PFSK-1 (cell line): ENCODE results near the gene PGS1.

ENCODE experiments used
- FOXP2 ChIP-seq: optimal IDR thresholded peaks from 2 replicates; pipeline ENCODE3; 2011; ENCODE audit warnings: borderline replicate concordance, control low read depth, inconsistent platforms; ENCODE audit not compliant: insufficient read depth; ENCODE audit errors: extremely low read length, extremely low read depth
- POLR2AphosphoS5 ChIP-seq: IDR thresholded peaks from 2 replicates; pipeline ENCODE4 v1.6.1; 2012; ENCODE audit warnings: low read depth, mild to moderate bottlenecking, control low read depth, low read length, moderate library complexity
- REST ChIP-seq, 2 experiments: IDR thresholded peaks; 2 replicates each; pipeline versions ENCODE4 v1.6.1 to v1.8.0; 2011 to 2012; ENCODE audit warnings: low read depth in 2 of 2, low read length in 2 of 2, control low read depth in 1 of 2, inconsistent platforms in 1 of 2, mild to moderate bottlenecking in 1 of 2, moderate library complexity in 1 of 2; ENCODE audit not compliant: insufficient read depth in 1 of 2
- SIN3A ChIP-seq: IDR thresholded peaks from 2 replicates; pipeline ENCODE4 v1.6.1; 2012; ENCODE audit warnings: mild to moderate bottlenecking, low read length, moderate library complexity, borderline replicate concordance; ENCODE audit not compliant: insufficient read depth
- TAF1 ChIP-seq: IDR thresholded peaks from 2 replicates; pipeline ENCODE4 v1.6.1; 2012; ENCODE audit warnings: low read length, control low read depth, borderline replicate concordance; ENCODE audit not compliant: insufficient read depth

The PGS1 gene

DNA sequence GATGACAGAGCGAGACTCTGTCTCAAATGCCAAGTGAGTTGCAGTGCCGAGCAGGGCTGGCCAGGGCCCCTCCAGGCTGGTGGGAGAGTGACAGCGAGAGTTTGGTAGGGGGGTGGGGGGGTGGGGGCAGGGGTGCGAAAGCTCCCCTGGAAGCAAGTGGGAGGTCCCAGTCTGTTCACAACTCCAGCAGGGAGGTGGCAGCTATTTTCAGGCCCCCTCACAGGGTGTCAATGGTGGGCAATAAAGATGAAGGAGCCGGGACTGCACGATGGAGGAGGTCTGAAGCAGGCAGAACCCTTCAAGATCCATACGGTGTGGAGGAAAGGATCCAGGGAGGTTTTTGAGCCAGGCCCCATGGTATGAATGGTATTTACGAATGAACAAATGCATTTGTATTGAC, 83.7 kb downstream of the PGS1 start:
- TF ChIP-seq SIN3A (no peak), REST (IDR thresholded peaks at IDR 0.05; ENCODE audit: insufficient read depth in 1 of 2, low read depth in 2 of 2, low read length in 2 of 2) (no peak), TAF1 (no peak), FOXP2 (no peak), POLR2AphosphoS5 (no peak)

- peak; percentile 29 for TF ChIP-seq FOXP2
These were observed 87.8 kb downstream of the PGS1 start for GRCh38 chr17:78466109-78466785.

DNA sequence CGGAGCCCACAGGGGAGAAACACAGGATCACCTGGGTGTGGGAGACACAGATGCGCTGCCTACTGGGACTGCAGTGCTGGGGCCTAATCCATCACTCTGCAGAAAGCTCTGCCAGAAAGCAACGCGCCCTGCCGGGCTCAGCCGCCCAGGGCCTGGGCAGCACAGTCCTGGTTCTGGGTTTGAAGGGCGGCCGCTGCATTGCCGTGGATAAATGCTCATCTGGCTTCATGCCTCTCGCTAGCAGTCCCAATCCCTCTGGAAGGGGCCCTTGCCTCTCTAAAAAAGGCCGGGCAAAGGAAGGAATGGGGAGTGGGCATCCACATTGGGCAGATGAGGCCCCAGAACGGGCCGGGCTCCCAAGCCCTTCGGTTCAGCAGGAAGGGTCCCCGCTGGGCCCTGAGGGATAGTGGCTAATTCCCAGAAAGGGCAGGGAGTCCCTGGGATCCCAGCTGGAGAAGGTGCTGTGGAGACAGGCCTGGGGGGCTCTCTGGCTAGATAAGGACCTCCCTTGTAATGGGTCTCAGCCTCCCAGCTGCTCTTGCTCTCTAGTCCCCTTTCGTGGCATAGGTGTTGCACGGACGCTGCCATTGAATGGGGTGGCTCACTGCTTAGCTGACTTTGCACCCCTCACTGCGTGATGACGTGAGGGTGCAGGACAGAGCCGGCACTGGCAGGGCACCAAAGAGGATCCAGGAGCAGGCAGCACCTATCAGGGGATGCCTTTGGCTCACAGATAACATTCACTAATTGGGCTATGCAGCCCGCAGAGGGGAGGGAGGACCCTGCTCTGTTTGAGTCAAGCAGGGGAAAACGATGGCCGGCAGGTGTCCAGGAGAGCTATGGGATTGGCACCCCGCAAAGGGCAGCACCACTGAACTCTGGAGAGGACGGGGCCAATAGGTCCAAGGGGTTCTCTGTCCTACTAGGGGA, 88.6 kb downstream of the PGS1 start:
- no peak for TF ChIP-seq FOXP2
- no peak for TF ChIP-seq REST (IDR thresholded peaks at IDR 0.05; ENCODE audit: insufficient read depth in 1 of 2, low read depth in 2 of 2, low read length in 2 of 2)
- TF ChIP-seq SIN3A: no peak
- no peak for TF ChIP-seq TAF1
- TF ChIP-seq POLR2AphosphoS5: no peak

GRCh38 chr17:78468366-78468765, 89.9 kb downstream of the PGS1 start:
- no peak for TF ChIP-seq POLR2AphosphoS5
- TF ChIP-seq SIN3A: no peak
- no peak for TF ChIP-seq FOXP2

- TF ChIP-seq POLR2AphosphoS5 (no peak), TAF1 (no peak), SIN3A (no peak), REST (IDR thresholded peaks at IDR 0.05; ENCODE audit: insufficient read depth in 1 of 2, low read depth in 2 of 2, low read length in 2 of 2) (no peak), FOXP2 (no peak)
These were observed 91.0 kb downstream of the PGS1 start for GRCh38 chr17:78469443-78469842.

GRCh38 chr17:78471635-78472034, 93.2 kb downstream of the PGS1 start:
- TF ChIP-seq POLR2AphosphoS5 (no peak), FOXP2 (no peak), REST (IDR thresholded peaks at IDR 0.05; ENCODE audit: insufficient read depth in 1 of 2, low read depth in 2 of 2, low read length in 2 of 2) (no peak), SIN3A (no peak), TAF1 (no peak)
